HEK293 (cell line): Measurements from ENCODE around the gene FUBP3.

ENCODE experiments used
- CTCF ChIA-PET: fragments of 350-600 bp; formaldehyde crosslinking; extraction: SDS; loops from one replicate; lab custom pipeline; 2021; ENCODE audit warnings: antibody characterized with exemption; lab: Yijun Ruan, JAX
- POLR2A ChIA-PET: fragments of 300-600 bp; formaldehyde crosslinking; extraction: SDS; loops from one replicate; lab custom pipeline; 2020; ENCODE audit warnings: antibody characterized with exemption, inconsistent platforms; lab: Yijun Ruan, JAX
- H3K27ac ChIP-seq: fragments of 200-500 bp; sonication (Bioruptor generic); 2 replicates; pipeline ENCODE4 v1.5.1; 2014; ENCODE audit warnings: low read depth, low read length, control low read depth, inconsistent platforms; ENCODE audit errors: extremely low read depth
- H3K36me3 ChIP-seq, 2 experiments: fragments of 200-500 bp in 1 of 2; sonication (Bioruptor generic) in 1 of 2; 1 replicate in 1 of 2; 2 replicates in 1 of 2; pipeline ENCODE4 v1.5.1; 2014 to 2017; ENCODE audit warnings: inconsistent platforms in 2 of 2, low read length in 2 of 2; ENCODE audit not compliant: control insufficient read depth in 2 of 2, insufficient read depth in 1 of 2
- H3K4me1 ChIP-seq: fragments of 200-500 bp; sonication (Bioruptor generic); 2 replicates; pipeline ENCODE4 v1.5.1; 2014; ENCODE audit warnings: mild to moderate bottlenecking, low read length, inconsistent platforms; ENCODE audit not compliant: control insufficient read depth, insufficient read depth
- H3K4me3 ChIP-seq: 2 replicates; pipeline ENCODE4 v1.5.1; 2011; ENCODE audit warnings: low read depth, mild to moderate bottlenecking, control low read depth, low read length, moderate library complexity
- H3K9me3 ChIP-seq: fragments of 200-500 bp; sonication (Bioruptor generic); 2 replicates; pipeline ENCODE4 v1.5.1; 2014; ENCODE audit warnings: low read depth, low read length, inconsistent platforms; ENCODE audit not compliant: control insufficient read depth, insufficient read depth
- EGR2 ChIP-seq: fragments of 450-650 bp; formaldehyde crosslinking; IDR thresholded peaks from 2 replicates; pipeline ENCODE4 v1.5.1; 2016; ENCODE audit warnings: low read depth, missing biosample characterization, missing genetic modification characterization
- GLIS2 ChIP-seq: fragments of 450-650 bp; formaldehyde crosslinking; IDR thresholded peaks from 2 replicates; pipeline ENCODE4 v1.5.1; 2016; ENCODE audit warnings: missing biosample characterization, missing genetic modification characterization
- HOXC10 ChIP-seq: sonication (generic); formaldehyde crosslinking; IDR thresholded peaks from 2 replicates; pipeline ENCODE4 v1.8.1; 2023; ENCODE audit warnings: mild to moderate bottlenecking, missing genetic modification reagents
- HOXD13 ChIP-seq: sonication (generic); formaldehyde crosslinking; IDR thresholded peaks from 2 replicates; pipeline ENCODE4 v1.8.0; 2022; ENCODE audit warnings: missing genetic modification reagents, borderline replicate concordance
- ZFP3 ChIP-seq: fragments of 450-650 bp; formaldehyde crosslinking; IDR thresholded peaks from 2 replicates; pipeline ENCODE4 v1.5.1; 2016; ENCODE audit warnings: low read depth, missing biosample characterization, missing genetic modification characterization
- ZFP69B ChIP-seq: fragments of 450-650 bp; formaldehyde crosslinking; IDR thresholded peaks from 2 replicates; pipeline ENCODE4 v1.5.1; 2016; ENCODE audit warnings: missing biosample characterization, missing genetic modification characterization
- ZNF146 ChIP-seq: fragments of 450-650 bp; formaldehyde crosslinking; IDR thresholded peaks from 2 replicates; pipeline ENCODE4 v1.5.1; 2016; ENCODE audit warnings: missing biosample characterization, missing genetic modification characterization
- ZNF24 ChIP-seq: fragments of 450-650 bp; formaldehyde crosslinking; IDR thresholded peaks from 2 replicates; pipeline ENCODE4 v1.5.1; 2016; ENCODE audit warnings: missing biosample characterization, missing genetic modification characterization
- ZNF248 ChIP-seq: fragments of 450-650 bp; formaldehyde crosslinking; IDR thresholded peaks from 2 replicates; pipeline ENCODE4 v1.5.1; 2017; ENCODE audit warnings: missing biosample characterization, missing genetic modification characterization
- ZNF266 ChIP-seq: fragments of 450-650 bp; formaldehyde crosslinking; IDR thresholded peaks from 2 replicates; pipeline ENCODE4 v1.5.1; 2016; ENCODE audit warnings: missing biosample characterization, missing genetic modification characterization, low read depth
- ZNF341 ChIP-seq: fragments of 450-650 bp; formaldehyde crosslinking; IDR thresholded peaks from 2 replicates; pipeline ENCODE4; 2016; ENCODE audit warnings: low read depth, missing biosample characterization, missing genetic modification characterization
- ZNF404 ChIP-seq: fragments of 450-650 bp; formaldehyde crosslinking; IDR thresholded peaks from 2 replicates; pipeline ENCODE4 v1.5.1; 2017; ENCODE audit warnings: missing biosample characterization, missing genetic modification characterization
- ZNF501 ChIP-seq: fragments of 450-650 bp; formaldehyde crosslinking; IDR thresholded peaks from 2 replicates; pipeline ENCODE4 v1.5.1; 2016; ENCODE audit warnings: missing biosample characterization, missing genetic modification characterization
- ZNF548 ChIP-seq: fragments of 450-650 bp; formaldehyde crosslinking; IDR thresholded peaks from 2 replicates; pipeline ENCODE4 v1.5.1; 2016; ENCODE audit warnings: missing biosample characterization, missing genetic modification characterization
- ZNF670 ChIP-seq: fragments of 450-650 bp; formaldehyde crosslinking; IDR thresholded peaks from 2 replicates; pipeline ENCODE4 v1.5.1; 2016; ENCODE audit warnings: missing biosample characterization, missing genetic modification characterization, low read depth
- ZNF776 ChIP-seq: fragments of 450-650 bp; formaldehyde crosslinking; IDR thresholded peaks from 2 replicates; pipeline ENCODE4 v1.5.0; 2017; ENCODE audit warnings: missing biosample characterization, missing genetic modification characterization, borderline replicate concordance
- ZNF830 ChIP-seq: fragments of 450-650 bp; IDR thresholded peaks from 2 replicates; pipeline ENCODE4 v1.5.0; 2018; ENCODE audit warnings: missing biosample characterization, missing genetic modification characterization, low read depth, mild to moderate bottlenecking, moderate library complexity
- ZSCAN30 ChIP-seq: fragments of 450-650 bp; IDR thresholded peaks from 2 replicates; pipeline ENCODE4 v1.5.1; 2018; ENCODE audit warnings: missing biosample characterization, mild to moderate bottlenecking, missing genetic modification characterization, moderate library complexity
- TF ChIP-seq, protein P1 (sequence below): fragments of 450-650 bp; formaldehyde crosslinking; IDR thresholded peaks from 2 replicates; pipeline ENCODE4 v1.5.1; 2016; ENCODE audit warnings: missing biosample characterization, missing genetic modification characterization
- TF ChIP-seq, protein P2 (sequence below): fragments of 450-650 bp; formaldehyde crosslinking; optimal IDR thresholded peaks from 2 replicates; pipeline ENCODE3; 2016; ENCODE audit warnings: missing biosample characterization, mild to moderate bottlenecking, missing genetic modification characterization
- TF ChIP-seq, protein P3 (sequence below): fragments of 450-650 bp; formaldehyde crosslinking; IDR thresholded peaks from 2 replicates; pipeline ENCODE4 v1.5.1; 2017; ENCODE audit warnings: missing biosample characterization, missing genetic modification characterization
- TF ChIP-seq, protein P4 (sequence below): fragments of 450-650 bp; formaldehyde crosslinking; IDR thresholded peaks from 2 replicates; pipeline ENCODE4 v1.5.1; 2016; ENCODE audit warnings: missing biosample characterization, missing genetic modification characterization
- TF ChIP-seq, protein P5 (sequence below): fragments of 450-650 bp; formaldehyde crosslinking; IDR thresholded peaks from 2 replicates; pipeline ENCODE4 v1.5.1; 2016; ENCODE audit warnings: missing biosample characterization, missing genetic modification characterization
- TF ChIP-seq, protein P6 (sequence below): fragments of 450-650 bp; formaldehyde crosslinking; IDR thresholded peaks from 2 replicates; pipeline ENCODE4 v1.5.1; 2016; ENCODE audit warnings: missing biosample characterization, missing genetic modification characterization

The FUBP3 gene

DNA sequence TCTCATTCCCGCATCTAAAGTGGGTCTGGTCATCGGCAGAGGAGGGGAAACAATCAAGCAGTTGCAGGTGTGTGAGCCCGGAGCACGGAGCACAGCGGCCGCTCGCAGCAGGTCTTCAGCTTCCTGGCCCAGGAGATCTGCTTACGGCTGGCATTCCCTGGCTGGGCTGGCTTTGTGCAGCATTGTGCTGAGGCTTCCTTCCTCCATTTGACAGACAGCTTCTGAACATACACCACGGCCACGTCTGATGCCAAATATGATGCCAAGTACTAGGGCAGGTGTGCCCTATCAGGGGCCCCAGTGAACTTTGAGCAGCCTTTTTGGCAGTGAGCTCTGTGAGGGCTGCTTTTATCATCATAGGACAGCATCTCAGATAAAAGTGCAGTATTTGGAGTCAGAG is 37.1 kb downstream of the FUBP3 start (continued):
- no peak for TF ChIP-seq HOXD13 (CRISPR knock-in tag)
- TF ChIP-seq, all 188 proteins: peak for 0

DNA sequence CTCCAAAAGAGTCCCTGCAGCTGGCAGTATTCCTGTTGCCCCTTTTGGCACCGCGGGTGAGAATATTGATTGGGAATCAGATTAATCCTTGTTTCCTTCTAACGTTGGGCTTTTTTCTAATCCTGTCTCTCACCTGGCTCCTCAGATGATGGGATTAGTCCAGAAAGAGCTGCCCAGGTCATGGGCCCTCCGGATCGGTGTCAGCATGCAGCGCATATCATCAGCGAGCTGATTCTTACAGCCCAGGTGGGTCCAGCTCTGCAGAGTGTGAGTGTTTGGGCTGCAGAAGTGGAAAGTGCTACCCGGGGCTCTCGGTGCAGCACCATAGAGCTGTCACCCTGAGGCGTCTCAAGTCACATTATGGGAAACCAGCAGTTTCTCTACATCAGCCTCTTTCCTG is 44.1 kb downstream of the FUBP3 start:
- no peak overlapping the region for H3K4me3 ChIP-seq
- ChIA-PET POLR2A (no interaction called here), CTCF (interaction anchor here (1.4 to 3.0 kb wide), 2 partner anchors 59 to 163 kb away, joined by 6 to 10 read pairs; no protein-coding TSS in a partner anchor)
- no peaks in the 10 kb centered on the region for H3K9me3 ChIP-seq
- TF ChIP-seq ZNF146 (tag by site-specific recombination) (no peak), ZNF548 (tag by site-specific recombination) (no peak), ZNF670 (tag by site-specific recombination) (no peak), ZFP3 (tag by site-specific recombination) (no peak), HOXC10 (CRISPR knock-in tag) (no peak), ZNF776 (tag by site-specific recombination) (no peak), ZNF24 (tag by site-specific recombination) (no peak), ZNF404 (tag by site-specific recombination) (no peak), ZNF341 (tag by site-specific recombination) (no peak), ZNF266 (tag by site-specific recombination) (no peak), GLIS2 (tag by site-specific recombination) (no peak), ZNF248 (tag by site-specific recombination) (no peak), ZNF501 (tag by site-specific recombination) (no peak), EGR2 (tag by site-specific recombination) (no peak), ZFP69B (tag by site-specific recombination) (no peak)
- TF ChIP-seq, protein P1, sequence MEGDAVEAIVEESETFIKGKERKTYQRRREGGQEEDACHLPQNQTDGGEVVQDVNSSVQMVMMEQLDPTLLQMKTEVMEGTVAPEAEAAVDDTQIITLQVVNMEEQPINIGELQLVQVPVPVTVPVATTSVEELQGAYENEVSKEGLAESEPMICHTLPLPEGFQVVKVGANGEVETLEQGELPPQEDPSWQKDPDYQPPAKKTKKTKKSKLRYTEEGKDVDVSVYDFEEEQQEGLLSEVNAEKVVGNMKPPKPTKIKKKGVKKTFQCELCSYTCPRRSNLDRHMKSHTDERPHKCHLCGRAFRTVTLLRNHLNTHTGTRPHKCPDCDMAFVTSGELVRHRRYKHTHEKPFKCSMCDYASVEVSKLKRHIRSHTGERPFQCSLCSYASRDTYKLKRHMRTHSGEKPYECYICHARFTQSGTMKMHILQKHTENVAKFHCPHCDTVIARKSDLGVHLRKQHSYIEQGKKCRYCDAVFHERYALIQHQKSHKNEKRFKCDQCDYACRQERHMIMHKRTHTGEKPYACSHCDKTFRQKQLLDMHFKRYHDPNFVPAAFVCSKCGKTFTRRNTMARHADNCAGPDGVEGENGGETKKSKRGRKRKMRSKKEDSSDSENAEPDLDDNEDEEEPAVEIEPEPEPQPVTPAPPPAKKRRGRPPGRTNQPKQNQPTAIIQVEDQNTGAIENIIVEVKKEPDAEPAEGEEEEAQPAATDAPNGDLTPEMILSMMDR (tag by site-specific recombination) = no peak
- TF ChIP-seq, protein P2, sequence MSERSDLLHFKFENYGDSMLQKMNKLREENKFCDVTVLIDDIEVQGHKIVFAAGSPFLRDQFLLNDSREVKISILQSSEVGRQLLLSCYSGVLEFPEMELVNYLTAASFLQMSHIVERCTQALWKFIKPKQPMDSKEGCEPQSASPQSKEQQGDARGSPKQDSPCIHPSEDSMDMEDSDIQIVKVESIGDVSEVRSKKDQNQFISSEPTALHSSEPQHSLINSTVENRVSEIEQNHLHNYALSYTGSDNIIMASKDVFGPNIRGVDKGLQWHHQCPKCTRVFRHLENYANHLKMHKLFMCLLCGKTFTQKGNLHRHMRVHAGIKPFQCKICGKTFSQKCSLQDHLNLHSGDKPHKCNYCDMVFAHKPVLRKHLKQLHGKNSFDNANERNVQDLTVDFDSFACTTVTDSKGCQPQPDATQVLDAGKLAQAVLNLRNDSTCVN (tag by site-specific recombination) = no peak
- TF ChIP-seq, protein P3, sequence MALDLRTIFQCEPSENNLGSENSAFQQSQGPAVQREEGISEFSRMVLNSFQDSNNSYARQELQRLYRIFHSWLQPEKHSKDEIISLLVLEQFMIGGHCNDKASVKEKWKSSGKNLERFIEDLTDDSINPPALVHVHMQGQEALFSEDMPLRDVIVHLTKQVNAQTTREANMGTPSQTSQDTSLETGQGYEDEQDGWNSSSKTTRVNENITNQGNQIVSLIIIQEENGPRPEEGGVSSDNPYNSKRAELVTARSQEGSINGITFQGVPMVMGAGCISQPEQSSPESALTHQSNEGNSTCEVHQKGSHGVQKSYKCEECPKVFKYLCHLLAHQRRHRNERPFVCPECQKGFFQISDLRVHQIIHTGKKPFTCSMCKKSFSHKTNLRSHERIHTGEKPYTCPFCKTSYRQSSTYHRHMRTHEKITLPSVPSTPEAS = no peak
- TF ChIP-seq, protein P4, sequence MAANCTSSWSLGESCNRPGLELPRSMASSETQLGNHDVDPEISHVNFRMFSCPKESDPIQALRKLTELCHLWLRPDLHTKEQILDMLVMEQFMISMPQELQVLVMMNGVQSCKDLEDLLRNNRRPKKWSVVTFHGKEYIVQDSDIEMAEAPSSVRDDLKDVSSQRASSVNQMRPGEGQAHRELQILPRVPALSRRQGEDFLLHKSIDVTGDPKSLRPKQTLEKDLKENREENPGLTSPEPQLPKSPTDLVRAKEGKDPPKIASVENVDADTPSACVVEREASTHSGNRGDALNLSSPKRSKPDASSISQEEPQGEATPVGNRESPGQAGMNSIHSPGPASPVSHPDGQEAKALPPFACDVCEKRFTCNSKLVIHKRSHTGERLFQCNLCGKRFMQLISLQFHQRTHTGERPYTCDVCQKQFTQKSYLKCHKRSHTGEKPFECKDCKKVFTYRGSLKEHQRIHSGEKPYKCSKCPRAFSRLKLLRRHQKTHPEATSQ (tag by site-specific recombination) = no peak
- no peak overlapping the region for H3K27ac ChIP-seq
- no peaks in the 10 kb centered on the region for H3K4me1 ChIP-seq
- peaks cover 24 to 93% of the 10 kb centered on the region in 2 experiments for H3K36me3 ChIP-seq

DNA sequence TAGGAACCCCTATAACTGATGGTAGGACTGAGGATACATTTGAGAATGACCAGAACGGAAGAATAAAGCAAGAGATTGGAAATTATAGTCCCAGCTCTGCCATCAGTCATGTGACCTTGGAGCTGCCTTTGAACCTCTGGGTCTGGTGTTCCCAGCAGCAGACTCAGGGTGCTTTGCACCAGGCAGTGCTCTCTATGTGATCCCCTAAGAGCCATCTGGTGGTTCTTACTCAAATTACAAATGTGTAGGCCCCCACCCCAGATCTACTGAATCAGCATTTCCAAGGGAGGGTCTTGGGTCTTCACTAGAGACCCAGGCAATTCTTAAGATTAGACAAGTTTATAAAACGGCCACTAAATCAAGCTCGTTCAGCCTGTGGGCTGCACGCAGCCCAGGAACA is 44.8 kb downstream of the FUBP3 start:
- Histone ChIP-seq H3K27ac (no peak overlapping the region), H3K36me3 (peaks cover 24 to 90% of the 10 kb centered on the region in 2 experiments), H3K4me3 (no peak overlapping the region), H3K9me3 (no peaks in the 10 kb centered on the region), H3K4me1 (no peaks in the 10 kb centered on the region)
- ChIA-PET POLR2A (no interaction called here), CTCF (interaction anchor here (0.6 to 3.0 kb wide), 5 partner anchors 23 to 163 kb away, joined by 3 to 10 read pairs (median 4); no protein-coding TSS in a partner anchor)
- TF ChIP-seq, protein P5, sequence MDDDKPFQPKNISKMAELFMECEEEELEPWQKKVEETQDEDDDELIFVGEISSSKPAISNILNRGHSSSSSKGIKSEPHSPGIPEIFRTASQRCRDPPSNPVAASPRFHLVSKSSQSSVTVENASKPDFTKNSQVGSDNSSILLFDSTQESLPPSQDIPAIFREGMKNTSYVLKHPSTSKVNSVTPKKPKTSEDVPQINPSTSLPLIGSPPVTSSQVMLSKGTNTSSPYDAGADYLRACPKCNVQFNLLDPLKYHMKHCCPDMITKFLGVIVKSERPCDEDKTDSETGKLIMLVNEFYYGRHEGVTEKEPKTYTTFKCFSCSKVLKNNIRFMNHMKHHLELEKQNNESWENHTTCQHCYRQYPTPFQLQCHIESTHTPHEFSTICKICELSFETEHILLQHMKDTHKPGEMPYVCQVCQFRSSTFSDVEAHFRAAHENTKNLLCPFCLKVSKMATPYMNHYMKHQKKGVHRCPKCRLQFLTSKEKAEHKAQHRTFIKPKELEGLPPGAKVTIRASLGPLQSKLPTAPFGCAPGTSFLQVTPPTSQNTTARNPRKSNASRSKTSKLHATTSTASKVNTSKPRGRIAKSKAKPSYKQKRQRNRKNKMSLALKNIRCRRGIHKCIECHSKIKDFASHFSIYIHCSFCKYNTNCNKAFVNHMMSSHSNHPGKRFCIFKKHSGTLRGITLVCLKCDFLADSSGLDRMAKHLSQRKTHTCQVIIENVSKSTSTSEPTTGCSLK (tag by site-specific recombination) = no peak
- TF ChIP-seq, protein P6, sequence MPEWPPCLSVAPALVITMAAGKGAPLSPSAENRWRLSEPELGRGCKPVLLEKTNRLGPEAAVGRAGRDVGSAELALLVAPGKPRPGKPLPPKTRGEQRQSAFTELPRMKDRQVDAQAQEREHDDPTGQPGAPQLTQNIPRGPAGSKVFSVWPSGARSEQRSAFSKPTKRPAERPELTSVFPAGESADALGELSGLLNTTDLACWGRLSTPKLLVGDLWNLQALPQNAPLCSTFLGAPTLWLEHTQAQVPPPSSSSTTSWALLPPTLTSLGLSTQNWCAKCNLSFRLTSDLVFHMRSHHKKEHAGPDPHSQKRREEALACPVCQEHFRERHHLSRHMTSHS = no peak
- TF ChIP-seq ZSCAN30 (tag by site-specific recombination) (no peak), ZNF830 (no peak)
